WI38 (cell line): ENCODE results near the gene PIM2.

Experiments
- H3K4me3 ChIP-seq: 2 replicates; pipeline ENCODE4 v1.5.1; 2011; ENCODE audit warnings: low read depth, mild to moderate bottlenecking, control low read depth, low read length
- TF ChIP-seq, protein P1 (sequence below): IDR thresholded peaks from 2 replicates; pipeline ENCODE4 v1.5.1; 2012; ENCODE audit warnings: low read depth, mild to moderate bottlenecking, control low read depth, low read length

The PIM2 gene

DNA sequence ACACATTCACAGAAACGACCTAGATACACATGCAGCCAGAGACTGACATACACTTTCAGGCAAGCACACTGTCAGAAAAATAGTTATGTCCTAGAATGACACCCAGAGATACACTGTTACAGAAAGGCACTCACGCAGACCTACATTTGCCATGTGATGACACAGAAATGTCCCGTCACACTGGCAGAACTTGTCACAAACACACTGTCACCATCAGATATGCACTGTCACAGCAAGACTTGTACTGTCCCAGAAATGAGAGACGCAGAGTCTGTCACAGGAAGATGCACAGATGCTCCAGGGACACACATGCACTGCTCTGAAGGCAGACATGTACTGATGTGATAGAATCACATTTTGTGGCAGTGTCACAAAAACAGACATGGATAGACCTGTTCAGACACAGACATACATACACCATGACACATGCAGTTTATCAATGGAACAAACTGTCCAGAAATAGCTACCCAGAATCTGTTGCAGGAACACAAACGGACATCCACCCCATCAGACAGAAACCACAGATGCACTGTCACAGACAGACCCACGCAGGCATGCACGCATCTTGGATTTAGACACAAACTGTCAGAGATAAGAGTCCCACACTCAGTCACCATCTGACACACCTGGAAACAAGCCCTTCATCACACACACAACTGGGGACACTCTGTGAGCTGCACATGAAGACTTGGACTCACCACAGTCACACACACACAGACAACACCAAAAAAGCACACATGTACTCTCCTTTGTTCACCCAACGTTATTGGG lies 1.3 kb upstream of the PIM2 start:
- H3K4me3 ChIP-seq = no peak overlapping the region
- TF ChIP-seq, protein P1, sequence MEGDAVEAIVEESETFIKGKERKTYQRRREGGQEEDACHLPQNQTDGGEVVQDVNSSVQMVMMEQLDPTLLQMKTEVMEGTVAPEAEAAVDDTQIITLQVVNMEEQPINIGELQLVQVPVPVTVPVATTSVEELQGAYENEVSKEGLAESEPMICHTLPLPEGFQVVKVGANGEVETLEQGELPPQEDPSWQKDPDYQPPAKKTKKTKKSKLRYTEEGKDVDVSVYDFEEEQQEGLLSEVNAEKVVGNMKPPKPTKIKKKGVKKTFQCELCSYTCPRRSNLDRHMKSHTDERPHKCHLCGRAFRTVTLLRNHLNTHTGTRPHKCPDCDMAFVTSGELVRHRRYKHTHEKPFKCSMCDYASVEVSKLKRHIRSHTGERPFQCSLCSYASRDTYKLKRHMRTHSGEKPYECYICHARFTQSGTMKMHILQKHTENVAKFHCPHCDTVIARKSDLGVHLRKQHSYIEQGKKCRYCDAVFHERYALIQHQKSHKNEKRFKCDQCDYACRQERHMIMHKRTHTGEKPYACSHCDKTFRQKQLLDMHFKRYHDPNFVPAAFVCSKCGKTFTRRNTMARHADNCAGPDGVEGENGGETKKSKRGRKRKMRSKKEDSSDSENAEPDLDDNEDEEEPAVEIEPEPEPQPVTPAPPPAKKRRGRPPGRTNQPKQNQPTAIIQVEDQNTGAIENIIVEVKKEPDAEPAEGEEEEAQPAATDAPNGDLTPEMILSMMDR = no peak

DNA sequence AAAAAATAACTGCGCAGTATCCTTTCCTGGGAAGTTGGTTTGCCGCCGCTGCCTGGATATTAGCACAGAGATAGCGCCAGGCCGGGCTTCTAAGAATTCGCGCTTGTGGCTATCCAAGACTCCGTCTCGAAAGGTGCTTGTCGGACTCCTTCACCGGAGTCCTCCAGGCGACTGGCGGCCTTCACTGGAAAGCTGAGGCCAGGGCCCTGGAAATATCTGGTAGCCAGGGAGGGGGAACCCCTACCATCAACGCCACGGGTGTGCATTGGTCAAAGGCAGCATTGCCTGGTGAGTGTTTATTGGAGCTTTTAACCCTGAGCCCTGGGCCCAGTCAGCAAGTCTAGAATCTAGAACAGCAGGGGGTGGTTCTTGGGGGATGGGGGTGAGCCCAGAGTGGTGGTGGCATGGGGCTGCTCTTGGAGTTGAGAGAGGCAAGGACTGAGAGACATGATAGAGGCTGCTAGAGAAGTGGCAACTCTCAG lies 577 bp upstream of the PIM2 start:
- TF ChIP-seq, protein P1 = no peak
- peak overlapping the region; percentile 63 for H3K4me3 ChIP-seq

- H3K4me3 ChIP-seq = peak overlapping the region; percentile 63
- TF ChIP-seq, protein P1 = no peak
Observed at GRCh38 chrX:48918301-48918642, 552 bp downstream of the PIM2 start.

- H3K4me3 ChIP-seq = no peak overlapping the region; the same call in 1 of the 2 replicates
Observed at GRCh38 chrX:48917139-48918001, 1.5 kb downstream of the PIM2 start.

GRCh38 chrX:48914593-48915493 lies 4.0 kb downstream of the PIM2 start:
- TF ChIP-seq, protein P1 = no peak
- no peak overlapping the region for H3K4me3 ChIP-seq

More at GRCh38 chrX:48917139-48918001, 1.5 kb downstream of the PIM2 start:
- TF ChIP-seq, protein P1 = peak; percentile 77

GRCh38 chrX:48913605-48914366 lies 5.0 kb downstream of the PIM2 start:
- H3K4me3 ChIP-seq = no peak overlapping the region

More at GRCh38 chrX:48913605-48914366, 5.0 kb downstream of the PIM2 start:
- TF ChIP-seq, protein P1 = no peak
